Measurements from ENCODE around the gene SCAF1.

DNA sequence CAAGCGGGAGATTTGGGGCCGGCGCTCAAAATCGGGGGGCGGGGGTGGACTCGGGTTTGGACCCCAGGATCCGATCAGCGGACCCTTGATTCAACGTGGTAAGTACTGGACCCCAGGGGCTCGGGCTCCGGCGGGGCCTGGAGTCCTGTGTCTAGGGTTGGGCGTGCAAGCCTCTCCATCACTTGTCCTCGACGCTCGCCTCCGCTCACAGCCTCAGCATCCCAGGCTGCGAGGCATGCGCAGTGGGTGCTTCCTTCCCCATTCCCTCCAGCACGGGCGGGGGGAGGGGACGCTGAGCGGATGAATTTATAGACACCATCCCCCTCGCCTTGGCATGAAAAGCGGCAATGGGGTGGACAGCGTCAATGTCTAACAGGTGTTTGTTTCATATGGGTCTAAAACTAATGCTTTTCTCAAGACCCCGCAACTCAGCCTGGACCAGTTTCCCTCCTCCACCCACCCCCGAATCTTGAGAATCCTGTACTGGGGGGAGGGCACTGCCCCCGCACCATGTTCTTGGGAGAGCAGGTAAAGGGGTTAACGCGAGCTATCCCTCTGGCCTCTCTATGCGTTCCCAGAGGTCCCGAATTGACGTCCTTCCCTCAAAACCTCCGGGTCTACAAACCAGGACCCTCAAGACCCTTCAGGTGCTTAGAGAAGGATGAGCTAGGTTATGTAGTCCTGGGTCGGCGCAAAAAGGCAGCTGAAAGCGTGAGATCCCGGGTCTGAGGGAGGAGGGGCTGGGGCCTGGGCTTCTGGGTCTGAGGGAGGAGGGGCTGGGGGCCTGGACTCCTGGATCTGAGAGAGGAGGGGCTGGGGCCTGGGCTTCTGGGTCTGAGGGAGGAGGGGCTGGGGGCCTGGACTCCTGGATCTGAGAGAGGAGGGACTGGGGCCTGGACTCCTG is 49.5 kb downstream of the SCAF1 start:
- TF ChIP-seq, protein P1, sequence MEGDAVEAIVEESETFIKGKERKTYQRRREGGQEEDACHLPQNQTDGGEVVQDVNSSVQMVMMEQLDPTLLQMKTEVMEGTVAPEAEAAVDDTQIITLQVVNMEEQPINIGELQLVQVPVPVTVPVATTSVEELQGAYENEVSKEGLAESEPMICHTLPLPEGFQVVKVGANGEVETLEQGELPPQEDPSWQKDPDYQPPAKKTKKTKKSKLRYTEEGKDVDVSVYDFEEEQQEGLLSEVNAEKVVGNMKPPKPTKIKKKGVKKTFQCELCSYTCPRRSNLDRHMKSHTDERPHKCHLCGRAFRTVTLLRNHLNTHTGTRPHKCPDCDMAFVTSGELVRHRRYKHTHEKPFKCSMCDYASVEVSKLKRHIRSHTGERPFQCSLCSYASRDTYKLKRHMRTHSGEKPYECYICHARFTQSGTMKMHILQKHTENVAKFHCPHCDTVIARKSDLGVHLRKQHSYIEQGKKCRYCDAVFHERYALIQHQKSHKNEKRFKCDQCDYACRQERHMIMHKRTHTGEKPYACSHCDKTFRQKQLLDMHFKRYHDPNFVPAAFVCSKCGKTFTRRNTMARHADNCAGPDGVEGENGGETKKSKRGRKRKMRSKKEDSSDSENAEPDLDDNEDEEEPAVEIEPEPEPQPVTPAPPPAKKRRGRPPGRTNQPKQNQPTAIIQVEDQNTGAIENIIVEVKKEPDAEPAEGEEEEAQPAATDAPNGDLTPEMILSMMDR (IDR thresholded peaks at IDR 0.05): no peak
- TF ChIP-seq POLR2A (IDR thresholded peaks at IDR 0.05) (no peak), POLR2AphosphoS5 (IDR thresholded peaks at IDR 0.05) (no peak)

Measured in prostate gland (tissue), 2 donors.